Endodermal cell (in vitro differentiated cells): ENCODE results near the gene GTF2IRD1. TPM values are rescaled to one million over a fixed set of nuclear protein-coding genes. Genes with fewer than 3 reads are reported as not detected.
"Not testable (repeated sequence)": the region's sequence is repeated elsewhere in the genome, so short reads cannot be mapped to it uniquely, and the experiment has no call there.

Experiments
- DNase-seq: peaks from one replicate; pipeline ENCODE4 v3.0.0-alpha.2; 2017
- H3K27ac ChIP-seq: 2 replicates; pipeline ENCODE4 v1.5.1; 2013; ENCODE audit warnings: mild to moderate bottlenecking, low read depth, low read length, moderate library complexity
- H3K27me3 ChIP-seq: 2 replicates; pipeline ENCODE4 v1.6.1; 2013; ENCODE audit warnings: mild to moderate bottlenecking, low read length, moderate library complexity; ENCODE audit not compliant: insufficient read depth, control insufficient read depth, poor library complexity, severe bottlenecking
- H3K36me3 ChIP-seq: 2 replicates; pipeline ENCODE4 v1.7.0; 2013; ENCODE audit warnings: mild to moderate bottlenecking, low read length, moderate library complexity; ENCODE audit not compliant: control insufficient read depth, insufficient read depth
- H3K4me1 ChIP-seq: one replicate; pipeline ENCODE4 v1.7.0; 2013; ENCODE audit warnings: low read length; ENCODE audit not compliant: control insufficient read depth, insufficient read depth
- H3K4me3 ChIP-seq: 2 replicates; pipeline ENCODE4 v1.5.1; 2013; ENCODE audit warnings: mild to moderate bottlenecking, low read length, moderate library complexity
- H3K9ac ChIP-seq: 2 replicates; pipeline ENCODE4 v1.6.1; 2013; ENCODE audit warnings: mild to moderate bottlenecking, low read length, moderate library complexity; ENCODE audit not compliant: poor library complexity, severe bottlenecking; ENCODE audit errors: extremely low read depth
- H3K9me3 ChIP-seq: 2 replicates; pipeline ENCODE4 v1.6.1; 2013; ENCODE audit warnings: mild to moderate bottlenecking, low read length, moderate library complexity; ENCODE audit not compliant: control insufficient read depth
- H3K27ac Mint-ChIP-seq: 2 replicates; pipeline ENCODE4 v1.8.0; 2020; ENCODE audit warnings: mixed read lengths
- H3K27me3 Mint-ChIP-seq: 2 replicates; pipeline ENCODE4 v1.8.0; 2021; ENCODE audit warnings: mild to moderate bottlenecking, mixed read lengths; ENCODE audit not compliant: insufficient read depth
- H3K36me3 Mint-ChIP-seq: 2 replicates; pipeline ENCODE4 v1.8.0; 2020; ENCODE audit warnings: low read depth, mixed read lengths
- H3K4me1 Mint-ChIP-seq: 2 replicates; pipeline ENCODE4 v1.8.0; 2020; ENCODE audit warnings: mixed read lengths
- H3K4me3 Mint-ChIP-seq: 2 replicates; pipeline ENCODE4 v1.8.0; 2020; ENCODE audit warnings: mild to moderate bottlenecking, moderate library complexity, mixed read lengths
- H3K9me3 Mint-ChIP-seq: 2 replicates; pipeline ENCODE4 v1.8.0; 2020; ENCODE audit warnings: mild to moderate bottlenecking, mixed read lengths
- WGBS, 2 experiments: methylation state at CpG; one replicate each; pipeline versions ENCODE4 v1.1.5 to v1.1.7; 2013; ENCODE audit warnings: missing lambda C conversion rate in 2 of 2, mixed read lengths in 1 of 2; ENCODE audit not compliant: insufficient coverage in 1 of 2, insufficient read length in 1 of 2; 5-methylcytosine and 5-hydroxymethylcytosine counted together
- total RNA-seq, 2 donors: library from RNA; stranded (reverse); fragmentation: NEBNext Ultra II Directional in 1 of 2; extraction: Animal tissue kit (Norgen Biotek cat#: 25700) in 1 of 2; gene quantifications; 2 replicates in 1 of 2; 3 replicates in 1 of 2; pipeline ENCODE4 v1.2.1, GENCODE V29; 2021
- TF ChIP-seq, protein P1 (sequence below): fragments of 200-600 bp; sonication (generic); conservative IDR thresholded peaks from 2 replicates; pipeline ENCODE4 v1.5.0; 2021; ENCODE audit warnings: antibody characterized with exemption, mild to moderate bottlenecking

Gene GTF2IRD1
- total RNA-seq, 2 donors from 2014 or later, result 54.8 to 84.4 TPM

DNA sequence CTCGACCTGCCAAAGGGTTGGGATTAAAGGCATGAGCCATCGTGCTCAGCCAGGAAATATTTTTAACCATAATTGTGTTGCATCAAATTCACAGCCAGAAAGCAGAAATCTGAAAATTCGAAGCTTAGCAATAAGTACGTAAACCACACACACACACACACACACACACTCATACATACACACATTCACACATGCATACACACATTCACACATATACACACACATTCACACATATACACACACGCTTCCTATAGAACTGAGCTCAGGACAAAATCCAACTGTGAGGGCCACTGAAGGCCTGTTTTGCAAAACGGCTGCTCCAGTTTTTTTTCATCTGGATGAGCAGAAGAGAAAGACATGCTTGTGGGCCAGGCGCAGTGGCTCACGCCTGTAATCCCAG, 178.8 kb downstream of the GTF2IRD1 start:
- H3K27ac Mint-ChIP-seq, result no peak overlapping the region
- WGBS, 2 experiments, result 89 to 90% methylated on average over 5 to 8 of the region's 8 CpGs

DNA sequence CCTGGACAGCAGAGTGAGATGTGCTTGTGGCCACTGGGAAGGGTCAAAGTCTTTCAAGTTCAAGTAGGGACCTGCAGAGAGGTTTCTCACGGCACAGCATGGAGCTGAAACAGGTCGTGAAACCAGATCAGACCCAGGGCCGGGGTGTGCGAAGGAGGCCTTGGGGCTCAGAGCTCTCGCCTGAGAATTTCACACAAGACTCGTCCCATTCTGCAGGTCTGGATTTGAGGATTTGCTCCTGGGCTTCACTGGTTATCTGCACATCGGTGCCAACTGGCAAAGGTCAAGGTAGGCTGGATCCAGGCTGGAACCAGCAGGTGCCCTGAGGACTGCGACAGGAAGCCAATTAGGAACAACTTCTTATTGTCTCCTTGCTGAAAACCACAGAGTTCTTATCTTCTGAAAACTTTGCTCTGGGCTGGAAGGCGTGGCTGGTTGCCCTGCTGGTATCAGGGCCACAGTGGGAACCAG, 179.8 kb downstream of the GTF2IRD1 start:
- Mint-ChIP-seq H3K27me3 (peaks cover 2% of the 10 kb centered on the region), H3K4me3 (no peak overlapping the region), H3K36me3 (no peaks in the 10 kb centered on the region), H3K27ac (peak overlapping the region; percentile 49), H3K9me3 (no peaks in the 10 kb centered on the region), H3K4me1 (peaks cover 9% of the 10 kb centered on the region)
- H3K27ac ChIP-seq, result no peak overlapping the region
- peak; percentile 66 for DNase-seq
- no peak overlapping the region for H3K4me3 ChIP-seq
- H3K27me3 ChIP-seq, result no peaks in the 10 kb centered on the region
- H3K36me3 ChIP-seq, result no peaks in the 10 kb centered on the region
- 80 to 90% methylated on average over 8 to 9 of the region's 9 CpGs for WGBS, 2 experiments
- no peaks in the 10 kb centered on the region for H3K4me1 ChIP-seq
- H3K9ac ChIP-seq, result no peak overlapping the region
- TF ChIP-seq, protein P1, sequence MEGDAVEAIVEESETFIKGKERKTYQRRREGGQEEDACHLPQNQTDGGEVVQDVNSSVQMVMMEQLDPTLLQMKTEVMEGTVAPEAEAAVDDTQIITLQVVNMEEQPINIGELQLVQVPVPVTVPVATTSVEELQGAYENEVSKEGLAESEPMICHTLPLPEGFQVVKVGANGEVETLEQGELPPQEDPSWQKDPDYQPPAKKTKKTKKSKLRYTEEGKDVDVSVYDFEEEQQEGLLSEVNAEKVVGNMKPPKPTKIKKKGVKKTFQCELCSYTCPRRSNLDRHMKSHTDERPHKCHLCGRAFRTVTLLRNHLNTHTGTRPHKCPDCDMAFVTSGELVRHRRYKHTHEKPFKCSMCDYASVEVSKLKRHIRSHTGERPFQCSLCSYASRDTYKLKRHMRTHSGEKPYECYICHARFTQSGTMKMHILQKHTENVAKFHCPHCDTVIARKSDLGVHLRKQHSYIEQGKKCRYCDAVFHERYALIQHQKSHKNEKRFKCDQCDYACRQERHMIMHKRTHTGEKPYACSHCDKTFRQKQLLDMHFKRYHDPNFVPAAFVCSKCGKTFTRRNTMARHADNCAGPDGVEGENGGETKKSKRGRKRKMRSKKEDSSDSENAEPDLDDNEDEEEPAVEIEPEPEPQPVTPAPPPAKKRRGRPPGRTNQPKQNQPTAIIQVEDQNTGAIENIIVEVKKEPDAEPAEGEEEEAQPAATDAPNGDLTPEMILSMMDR, result no peak
- no peaks in the 10 kb centered on the region for H3K9me3 ChIP-seq

More for the DNA sequence above, 178.8 kb downstream of the GTF2IRD1 start:
- Histone ChIP-seq H3K4me3 (no peak overlapping the region), H3K36me3 (no peaks in the 10 kb centered on the region), H3K4me1 (peaks cover 5% of the 10 kb centered on the region), H3K27me3 (no peaks in the 10 kb centered on the region), H3K9me3 (no peaks in the 10 kb centered on the region), H3K9ac (no peak overlapping the region), H3K27ac (no peak overlapping the region)
- H3K9me3 Mint-ChIP-seq, result no peaks in the 10 kb centered on the region
- TF ChIP-seq, protein P1, result no peak
- peaks cover 19% of the 10 kb centered on the region for H3K4me1 Mint-ChIP-seq
- H3K27me3 Mint-ChIP-seq, result peaks cover 2% of the 10 kb centered on the region
- DNase-seq, result no peak
- no peaks in the 10 kb centered on the region for H3K36me3 Mint-ChIP-seq
- no peak overlapping the region for H3K4me3 Mint-ChIP-seq

DNA sequence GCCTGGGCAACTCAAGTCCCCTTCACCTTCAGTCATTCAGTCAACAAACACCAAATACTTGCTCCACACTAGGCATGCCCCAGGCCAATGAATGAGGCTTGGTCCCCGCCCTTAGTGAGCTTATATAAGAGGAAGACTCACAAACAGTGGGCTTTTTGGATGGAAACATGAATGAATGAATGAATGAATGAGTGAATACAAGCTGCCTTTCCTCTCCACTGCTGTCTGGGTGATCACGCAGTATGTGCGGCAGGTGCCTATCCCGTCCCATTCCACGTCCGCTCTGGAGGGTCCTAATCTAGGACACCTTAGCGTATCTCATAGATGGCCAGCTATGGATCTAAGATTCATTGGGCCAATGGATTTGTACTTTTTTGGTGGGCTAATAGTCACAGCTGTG, 184.0 kb downstream of the GTF2IRD1 start:
- WGBS, 2 experiments, result 96 to 97% methylated on average over 6 to 7 of the region's 7 CpGs
- Mint-ChIP-seq H3K4me3 (no peak overlapping the region), H3K27ac (no peak overlapping the region), H3K36me3 (no peaks in the 10 kb centered on the region), H3K9me3 (peaks cover 5% of the 10 kb centered on the region), H3K4me1 (peaks cover 6% of the 10 kb centered on the region), H3K27me3 (peaks cover 2% of the 10 kb centered on the region)
- DNase-seq, result no peak
- H3K36me3 ChIP-seq, result no peaks in the 10 kb centered on the region
- no peaks in the 10 kb centered on the region for H3K27me3 ChIP-seq
- H3K4me1 ChIP-seq, result no peaks in the 10 kb centered on the region
- no peak overlapping the region for H3K9ac ChIP-seq
- no peak overlapping the region for H3K4me3 ChIP-seq
- H3K9me3 ChIP-seq, result no peaks in the 10 kb centered on the region
- H3K27ac ChIP-seq, result no peak overlapping the region
- TF ChIP-seq, protein P1, result no peak

DNA sequence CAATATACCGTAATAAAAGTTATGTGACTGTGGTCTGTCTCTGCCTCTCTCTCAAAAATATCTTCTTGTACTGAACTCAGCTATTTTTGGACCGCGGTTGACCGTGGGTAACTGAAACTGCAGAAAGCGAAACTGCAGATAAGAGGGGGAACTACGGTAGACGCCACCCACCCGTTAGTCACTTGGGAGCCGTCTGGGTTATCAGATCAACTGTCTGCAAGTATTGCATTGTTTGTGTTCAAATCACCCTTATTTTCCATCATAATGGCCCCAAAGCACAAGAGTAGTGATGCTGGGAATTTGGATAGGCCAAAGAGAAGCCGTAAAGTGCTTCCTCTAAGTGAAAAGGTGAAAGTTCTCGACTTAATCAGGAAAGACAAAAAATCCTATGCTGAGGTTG, 196.3 kb downstream of the GTF2IRD1 start:
- H3K4me3 ChIP-seq, H3K27me3 ChIP-seq, H3K9me3 Mint-ChIP-seq, H3K36me3 Mint-ChIP-seq, H3K4me1 ChIP-seq, H3K27ac ChIP-seq, H3K27ac Mint-ChIP-seq, H3K27me3 Mint-ChIP-seq, H3K9ac ChIP-seq, H3K36me3 ChIP-seq, H3K9me3 ChIP-seq: not testable (repeated sequence)
- Mint-ChIP-seq H3K4me1 (peaks cover 23% of the 10 kb centered on the region), H3K4me3 (peak overlapping the region; percentile 31)
- DNase-seq, result peak; percentile 63
- 46 to 56% methylated on average over 6 to 9 of the region's 11 CpGs for WGBS, 2 experiments

DNA sequence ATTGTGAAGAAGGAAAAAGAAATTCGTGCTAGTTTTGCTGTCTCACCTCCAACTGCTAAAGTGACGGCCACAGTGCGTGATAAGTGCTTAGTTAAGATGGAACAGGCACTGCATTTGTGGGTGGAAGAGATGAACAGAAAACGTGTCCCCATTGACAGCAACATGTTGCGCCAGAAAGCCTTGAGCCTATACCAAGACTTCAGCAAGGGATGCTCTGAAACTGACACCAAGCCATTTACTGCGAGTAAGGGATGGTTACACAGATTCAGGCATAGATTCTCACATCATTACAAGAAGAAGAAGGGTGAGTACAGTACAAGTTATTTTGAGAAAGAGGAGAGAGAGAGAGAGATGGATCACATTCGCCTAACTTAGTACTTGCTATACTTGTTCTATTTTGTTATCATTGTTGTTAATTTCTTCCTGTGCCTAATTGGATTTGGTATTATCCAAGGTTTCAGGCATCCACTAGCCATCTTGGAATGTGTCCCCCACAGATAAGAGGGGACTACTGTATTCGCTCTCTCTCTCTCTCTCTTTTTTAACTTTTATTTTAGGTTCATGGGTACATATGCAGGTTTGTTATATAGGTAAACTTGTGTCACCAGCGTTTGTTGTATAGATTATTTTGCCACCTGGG, 196.9 kb downstream of the GTF2IRD1 start:
- not testable (repeated sequence) for H3K9ac ChIP-seq, H3K9me3 Mint-ChIP-seq, DNase-seq, H3K36me3 ChIP-seq, H3K27me3 Mint-ChIP-seq, H3K27ac ChIP-seq, H3K27ac Mint-ChIP-seq, H3K4me1 ChIP-seq, H3K36me3 Mint-ChIP-seq, H3K27me3 ChIP-seq, H3K9me3 ChIP-seq, H3K4me3 ChIP-seq
- 49 to 78% methylated on average over 2 to 6 of the region's 9 CpGs for WGBS, 2 experiments
- H3K4me1 Mint-ChIP-seq, result peaks cover 29% of the 10 kb centered on the region
- peak overlapping the region; percentile 31 for H3K4me3 Mint-ChIP-seq
